Measurements from ENCODE around the gene ODAM.
"Not testable (repeated sequence)": the region's sequence is repeated elsewhere in the genome, so short reads cannot be mapped to it uniquely, and the experiment has no call there.

Gene ODAM

DNA sequence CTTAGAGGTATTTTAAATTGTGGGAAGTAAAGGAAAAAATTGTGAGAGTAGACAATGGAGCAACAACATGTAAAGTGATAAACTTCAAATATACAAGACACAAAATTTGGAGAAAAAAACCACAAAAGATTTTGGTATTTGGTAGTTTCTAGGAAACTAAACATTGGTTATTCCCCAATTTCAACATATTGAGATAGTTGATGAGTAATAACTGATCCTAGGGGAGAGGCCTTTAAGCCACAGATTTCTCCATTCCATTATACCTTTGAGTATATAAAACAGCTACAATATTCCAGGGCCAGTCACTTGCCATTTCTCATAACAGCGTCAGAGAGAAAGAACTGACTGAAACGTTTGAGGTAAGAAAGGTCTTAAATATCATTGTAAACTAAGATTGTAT lies 30.3 kb downstream of the ODAM start, which contains the start of gene FDCSP:
Gene FDCSP, plus strand, starts transcription at position 301 of the 400 bp plus-strand sequence. CDS start 5,071 bp downstream, outside the sequence.
- no peak for DNase-seq

DNA sequence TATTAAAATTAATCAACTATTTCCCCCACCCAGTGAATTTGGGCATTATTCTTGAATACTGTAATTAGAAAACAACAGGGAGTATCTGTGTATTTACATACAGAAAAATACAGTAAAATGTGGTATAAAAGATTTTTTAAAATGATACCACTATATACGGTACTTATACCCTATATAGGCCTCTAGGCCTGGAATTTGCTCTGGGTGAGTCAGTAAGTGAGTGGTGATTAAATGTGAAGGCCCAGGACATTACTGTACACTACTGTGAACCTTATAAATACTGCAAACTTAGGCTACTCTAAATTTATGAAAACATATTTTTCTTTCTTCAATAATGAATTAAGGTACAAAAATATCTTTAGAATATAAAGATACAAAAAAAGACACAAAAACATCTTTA lies 40.6 kb downstream of the ODAM start:
- no peak for DNase-seq

DNA sequence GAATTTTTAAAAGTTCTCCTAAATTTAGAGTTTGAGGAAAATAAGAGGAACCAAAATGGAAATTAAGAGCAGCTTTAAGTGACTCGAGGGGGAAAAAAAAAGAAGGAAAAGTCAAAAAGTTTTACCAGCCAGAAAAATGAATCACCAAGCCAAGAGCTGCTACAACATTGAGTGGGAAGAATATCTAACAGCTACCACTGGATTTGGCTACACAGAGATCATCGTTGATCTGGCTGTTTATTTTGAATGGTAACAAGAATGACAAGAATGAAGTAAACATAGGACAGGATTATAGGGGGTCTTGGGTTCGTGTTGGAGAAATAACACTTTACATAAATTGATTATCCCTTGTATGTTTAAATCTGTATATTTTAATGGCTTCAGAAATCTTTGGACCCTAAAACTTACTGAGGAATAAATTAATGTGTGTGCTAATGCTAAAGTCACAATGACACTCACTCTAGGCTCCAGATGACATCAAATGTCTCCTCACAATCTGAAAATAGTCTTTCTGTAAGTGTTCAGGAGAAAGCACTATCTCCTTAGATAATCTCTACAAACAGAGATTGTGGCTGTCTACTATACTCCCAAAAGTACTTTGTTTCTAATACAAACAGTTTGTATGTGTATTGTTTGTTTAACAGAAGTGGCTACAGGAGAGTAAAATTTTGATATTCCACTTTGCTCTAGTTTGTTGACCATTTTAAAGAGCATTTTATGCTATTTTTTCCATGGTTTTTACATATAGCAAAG lies 43.8 kb downstream of the ODAM start:
- DNase-seq, result no peak

DNA sequence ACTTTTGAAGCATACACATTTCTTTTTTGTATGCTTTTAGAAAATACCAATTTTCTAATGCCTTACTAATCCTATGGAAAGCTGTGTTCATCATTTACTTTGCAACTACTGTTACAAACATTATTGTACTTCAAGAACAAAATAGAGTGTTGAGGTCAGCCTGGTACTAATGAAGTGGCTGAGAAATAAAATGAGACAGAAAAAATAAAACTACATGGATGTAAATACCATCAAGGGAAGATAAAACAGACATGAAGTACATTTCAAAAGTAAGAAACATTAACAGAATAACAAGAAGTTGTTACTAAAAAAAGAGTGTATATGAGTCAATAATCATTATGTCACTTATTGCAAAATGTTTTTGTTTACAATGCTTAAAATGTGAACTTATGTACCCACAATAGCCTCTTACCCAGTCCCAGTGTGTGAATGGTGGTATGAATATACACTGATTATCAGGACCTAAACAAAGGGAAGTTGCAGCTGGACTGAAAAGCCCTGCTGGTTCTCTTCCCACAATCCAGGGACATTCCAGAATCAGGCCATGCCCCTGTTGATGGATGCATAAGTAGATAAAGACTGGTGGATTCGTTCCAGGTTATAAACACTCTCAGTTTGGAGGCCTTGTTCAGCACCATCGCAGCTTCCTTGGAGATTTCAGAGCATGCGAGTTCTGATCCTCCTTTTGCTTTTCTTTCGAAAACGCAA lies 44.5 kb downstream of the ODAM start:
- no peak for DNase-seq

DNA sequence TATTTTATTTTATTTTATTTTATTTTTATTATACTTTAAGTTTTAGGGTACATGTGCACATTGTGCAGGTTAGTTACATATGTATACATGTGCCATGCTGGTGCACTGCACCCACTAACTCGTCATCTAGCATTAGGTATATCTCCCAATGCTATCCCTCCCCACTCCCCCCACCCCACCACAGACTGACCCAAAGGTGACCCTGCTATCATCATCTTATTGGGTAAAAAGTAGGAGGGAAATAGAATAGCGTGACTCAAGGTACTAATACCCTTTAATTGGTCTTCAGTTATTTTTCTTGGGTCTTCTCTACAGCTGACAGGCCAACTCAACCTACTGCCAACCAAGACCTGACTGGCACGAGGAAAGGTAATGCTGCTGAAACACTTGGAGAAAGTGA lies 46.8 kb downstream of the ODAM start, which contains the start of gene CSN3:
Gene CSN3, plus strand, starts transcription at position 301 of the 400 bp plus-strand sequence. CDS start 2,223 bp downstream, outside the sequence.
- DNase-seq, result not testable (repeated sequence)

DNA sequence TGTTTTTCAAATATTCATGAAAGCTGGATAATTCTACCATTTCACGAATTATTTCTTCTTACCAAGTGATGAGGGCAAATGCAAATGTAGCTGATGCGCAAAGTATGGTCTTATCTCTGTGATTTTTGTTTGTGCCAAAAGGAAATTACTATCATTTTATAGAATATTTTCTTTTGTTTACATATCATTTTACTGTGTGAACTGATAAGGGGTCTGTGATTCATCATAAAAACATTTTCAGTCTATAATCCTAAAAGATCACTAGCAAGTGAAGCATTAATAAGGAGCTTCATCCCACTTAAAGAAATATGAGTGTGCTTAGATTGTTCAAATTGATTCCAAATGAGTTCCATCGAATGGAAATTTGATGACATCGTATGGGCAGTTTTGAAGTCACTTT lies 47.6 kb downstream of the ODAM start:
- no peak for DNase-seq

DNA sequence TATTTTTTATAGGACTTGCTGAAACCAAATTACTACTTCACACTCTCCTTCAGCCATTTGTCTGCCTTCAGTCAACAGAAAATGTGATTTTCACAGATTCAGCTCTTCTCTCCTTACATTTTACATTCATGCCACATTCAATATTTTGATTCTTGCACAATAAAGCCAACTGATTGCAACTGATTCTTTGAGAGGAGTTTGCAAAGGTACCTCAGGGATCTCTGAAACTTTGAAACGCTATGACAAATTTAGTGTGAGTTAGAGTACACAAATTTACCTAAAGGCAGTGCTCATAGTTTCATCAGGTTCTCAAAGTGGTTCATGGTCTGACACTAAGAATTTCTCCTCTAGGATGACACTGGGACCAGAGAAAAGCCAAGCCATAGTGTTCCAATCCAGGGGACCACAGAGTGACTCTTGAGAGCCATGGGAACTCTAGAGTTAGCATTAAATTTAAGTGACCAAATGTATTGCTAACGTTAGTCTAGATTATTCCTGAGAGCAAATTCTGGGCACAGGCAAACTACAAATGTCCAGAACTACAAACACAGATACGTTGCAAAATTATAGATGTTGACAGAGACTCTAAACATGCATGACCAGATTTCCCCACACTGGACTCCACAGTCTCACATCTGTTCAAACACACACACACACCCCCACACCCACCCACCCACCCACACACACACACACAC lies 55.9 kb downstream of the ODAM start:
- DNase-seq, result no peak

DNA sequence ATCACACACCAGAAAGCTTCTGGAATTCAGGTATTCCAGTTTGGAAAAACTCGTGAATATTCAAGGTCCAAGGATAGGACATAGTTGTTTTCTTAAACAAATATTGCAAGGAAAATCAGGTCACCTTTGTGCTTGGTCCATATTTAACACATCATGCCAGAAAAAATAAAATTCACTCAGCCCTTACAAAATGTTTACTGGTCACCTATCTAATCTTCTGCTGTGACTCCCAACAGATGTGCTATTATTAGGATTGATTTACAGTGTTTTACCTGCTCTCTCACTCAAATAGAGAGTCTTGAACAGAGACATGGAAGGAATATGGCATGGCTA lies 56.4 kb downstream of the ODAM start:
- no peak for DNase-seq
